NCI-H187 treated with DMSO at 0.1 percent for 48 hours (cell line): ENCODE measurements around the gene USP6.
"Not testable (repeated sequence)": the region's sequence is repeated elsewhere in the genome, so short reads cannot be mapped to it uniquely, and the experiment has no call there.

ENCODE experiments used
- DNase-seq: peaks from one replicate; lab custom pipeline; 2025; lab: John Stamatoyannopoulos, UW

The USP6 gene

DNA sequence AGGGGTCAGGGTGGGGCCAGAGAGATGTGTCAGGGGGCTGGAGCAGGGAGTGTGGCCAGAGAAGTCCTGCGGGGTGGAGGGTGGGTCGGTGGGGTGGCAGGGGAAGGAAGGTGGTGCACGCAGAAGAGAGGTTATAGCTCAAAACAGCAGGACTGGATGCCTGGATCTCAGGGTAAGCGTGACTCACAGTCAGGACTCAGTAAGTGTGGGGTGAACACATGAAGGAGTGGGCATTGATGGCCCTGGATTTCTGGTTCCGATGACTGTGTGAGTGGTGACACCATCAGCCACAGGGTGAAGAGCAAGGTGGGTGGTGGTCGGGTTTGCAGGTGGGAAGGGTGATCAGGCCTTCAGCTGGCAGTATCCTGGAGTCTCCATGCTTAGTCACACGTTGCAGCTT is 6.2 kb downstream of the USP6 start:
- DNase-seq: not testable (repeated sequence)

DNA sequence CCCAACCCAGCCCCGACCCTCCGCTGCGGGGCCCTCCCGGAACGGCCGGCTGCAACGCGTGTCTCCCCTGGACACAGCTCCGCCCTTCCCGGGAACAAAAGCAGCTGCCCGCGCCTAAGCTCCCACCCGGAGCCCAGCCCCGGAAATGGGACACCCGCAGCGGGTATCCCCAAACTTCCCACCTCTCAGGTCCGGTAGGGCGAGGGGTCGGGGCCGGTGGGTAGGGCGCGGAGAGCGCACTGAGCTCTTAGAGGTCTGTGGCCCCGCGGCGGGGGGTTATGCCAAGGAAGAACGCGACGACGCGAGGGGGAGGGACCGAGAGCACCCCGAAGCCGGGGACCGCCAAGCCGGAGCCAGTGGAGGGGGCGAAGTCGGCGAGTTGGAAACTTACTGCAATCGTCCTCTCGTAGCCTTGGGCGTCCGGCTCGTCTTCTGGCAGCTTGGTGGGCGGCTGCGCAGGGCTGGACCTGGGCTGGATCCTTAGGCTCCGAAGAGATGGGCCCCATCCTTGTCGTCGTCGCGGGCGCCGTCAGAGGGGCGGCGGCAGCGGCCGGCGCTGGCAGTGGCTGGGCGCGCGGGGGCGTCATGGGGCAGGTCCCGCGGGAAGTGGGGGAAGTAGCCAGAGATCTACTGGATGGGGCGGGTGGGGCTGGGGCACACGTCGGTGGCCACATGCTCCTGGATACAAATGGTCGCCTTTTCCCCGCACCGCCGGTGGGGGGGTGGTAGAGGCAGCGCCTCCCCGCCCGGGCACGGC is 6.9 kb downstream of the USP6 start:
- DNase-seq: no peak

DNA sequence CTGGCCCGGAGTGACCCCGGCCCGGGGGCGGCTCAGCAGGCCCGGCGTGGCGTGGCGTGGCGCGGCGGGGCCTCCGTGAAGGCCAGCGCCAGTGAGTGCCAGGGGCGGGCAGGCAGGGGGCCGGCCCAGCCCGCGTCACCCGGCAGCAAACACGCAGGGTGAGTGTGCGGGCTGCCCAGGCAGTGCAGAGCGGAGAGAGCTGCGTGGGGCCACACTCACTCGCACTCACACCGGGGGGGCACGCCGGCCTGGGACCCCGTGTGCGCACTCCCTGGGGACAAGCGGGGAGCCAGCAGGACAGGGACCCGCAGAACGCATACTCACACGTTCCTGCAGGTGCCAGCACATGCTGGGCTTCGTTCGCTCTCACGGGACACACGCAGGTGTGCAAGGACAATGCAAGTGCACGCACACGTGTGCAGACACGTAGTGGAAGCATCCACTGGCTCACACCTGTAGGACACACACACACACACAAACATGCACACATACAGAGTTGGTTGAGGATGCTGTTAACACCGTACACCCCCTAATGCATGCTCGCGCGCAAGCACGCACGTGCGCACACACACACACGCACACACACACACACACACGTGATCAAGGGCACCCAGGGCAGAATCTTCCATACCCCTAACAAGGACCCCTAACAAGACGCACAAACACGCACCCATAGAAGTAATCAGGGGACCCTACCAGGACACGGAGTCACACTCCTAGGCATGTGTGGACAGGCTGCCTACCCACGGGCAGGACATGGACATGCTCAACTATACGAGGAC is 7.7 kb downstream of the USP6 start:
- DNase-seq: no peak

DNA sequence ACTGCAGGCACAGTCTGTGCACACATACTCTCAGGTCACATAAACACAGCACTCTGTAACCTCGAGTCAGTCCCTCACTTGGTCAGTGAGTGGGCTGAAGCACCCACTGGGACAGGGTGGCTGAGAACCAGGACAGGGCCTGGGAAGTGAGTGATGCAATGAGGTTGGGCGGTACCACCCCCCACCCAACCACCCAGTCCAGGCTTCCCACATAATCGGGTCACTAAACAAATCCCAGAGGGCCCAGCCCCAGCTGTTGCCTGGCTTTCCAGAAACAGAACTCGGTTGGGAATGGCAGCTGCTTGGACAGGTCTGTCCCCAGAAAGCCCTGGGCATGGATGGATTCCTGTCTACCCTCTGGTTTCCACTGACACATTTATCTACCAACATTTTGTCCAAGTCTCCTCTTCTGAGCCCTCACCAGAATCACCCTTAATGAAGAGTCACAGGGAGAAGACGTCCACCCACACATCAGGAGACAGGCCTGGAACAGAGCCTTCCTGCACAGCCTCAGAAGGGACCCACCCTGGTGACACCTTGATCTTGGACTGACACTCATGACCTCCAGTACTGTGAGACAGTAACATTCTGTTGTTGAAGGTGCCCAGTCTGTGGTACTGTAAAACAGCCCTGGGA is 8.4 kb downstream of the USP6 start:
- not testable (repeated sequence) for DNase-seq

DNA sequence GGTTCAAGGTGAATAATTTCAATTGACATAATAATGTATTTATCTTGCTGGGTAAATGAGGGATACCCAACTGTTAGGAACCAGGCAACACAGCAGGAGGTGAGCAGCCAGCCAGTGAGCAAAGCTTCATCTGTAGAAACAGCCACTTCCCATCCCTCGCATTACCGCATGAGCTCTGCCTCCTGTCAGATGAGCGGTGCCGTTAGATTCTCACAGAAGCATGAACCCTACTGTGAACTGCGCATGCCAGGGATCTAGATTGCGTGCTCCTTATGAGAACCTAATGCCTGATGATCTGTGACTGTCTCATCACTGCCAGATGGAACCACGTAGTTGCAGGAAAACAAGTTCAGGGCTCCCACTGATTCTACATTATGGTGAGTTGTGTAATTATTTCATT is 9.1 kb downstream of the USP6 start:
- not testable (repeated sequence) for DNase-seq

DNA sequence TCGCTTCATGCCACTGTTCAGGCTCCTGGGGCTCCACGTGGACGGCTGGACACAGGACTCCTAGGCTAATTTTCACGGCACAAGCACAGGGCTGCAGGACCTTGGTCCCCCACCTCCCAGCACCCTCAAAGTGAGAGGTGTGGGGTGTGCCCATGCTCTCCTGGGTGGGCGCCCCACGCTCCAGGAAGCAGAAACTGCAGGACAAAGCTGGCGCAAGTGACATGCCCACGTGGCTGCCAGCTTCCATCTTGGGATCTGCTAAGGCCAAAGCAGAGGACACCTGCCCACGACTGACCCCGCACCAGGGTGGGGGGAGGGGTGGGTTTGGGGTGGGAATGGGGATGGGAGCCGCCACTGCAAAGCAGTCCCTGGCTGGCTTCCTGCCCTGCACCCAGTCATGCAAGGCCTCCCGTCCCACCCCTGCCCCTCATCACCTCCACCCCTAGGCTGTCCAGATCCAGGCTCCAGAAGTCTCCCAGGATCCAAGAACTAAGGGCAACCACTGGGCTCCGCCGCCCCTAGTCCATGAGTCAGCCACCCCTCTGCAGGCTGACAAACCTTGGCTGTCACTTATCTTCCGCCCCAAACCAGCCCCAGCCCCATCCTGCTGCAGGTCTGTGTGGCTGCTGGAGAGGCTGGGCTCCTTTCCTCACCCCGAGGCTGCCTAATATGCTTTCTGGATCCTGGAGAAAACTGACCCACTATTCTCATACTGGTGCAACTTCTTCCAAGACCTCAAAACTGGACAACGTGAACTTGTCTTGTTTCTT is 11.1 kb downstream of the USP6 start:
- no peak for DNase-seq

DNA sequence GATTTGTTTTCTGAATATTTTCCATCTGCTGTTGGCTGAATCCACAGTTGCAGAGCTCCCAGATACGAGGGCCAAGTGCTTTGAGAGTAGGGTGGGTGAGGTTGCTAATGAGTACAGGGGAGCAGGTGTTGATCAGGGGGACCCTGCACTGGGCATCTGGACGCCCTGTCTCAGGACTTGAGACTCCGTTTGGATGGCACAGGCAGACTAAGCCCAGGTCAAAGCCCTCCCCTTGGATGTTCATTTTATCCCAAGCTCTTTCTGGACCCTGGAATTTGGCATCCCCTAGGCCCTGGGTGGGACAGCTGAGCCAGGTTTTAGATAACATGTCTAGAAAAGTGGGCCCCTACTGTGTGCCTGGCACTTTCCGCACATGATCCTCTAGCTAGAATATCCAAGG is 12.1 kb downstream of the USP6 start:
- DNase-seq: no peak

DNA sequence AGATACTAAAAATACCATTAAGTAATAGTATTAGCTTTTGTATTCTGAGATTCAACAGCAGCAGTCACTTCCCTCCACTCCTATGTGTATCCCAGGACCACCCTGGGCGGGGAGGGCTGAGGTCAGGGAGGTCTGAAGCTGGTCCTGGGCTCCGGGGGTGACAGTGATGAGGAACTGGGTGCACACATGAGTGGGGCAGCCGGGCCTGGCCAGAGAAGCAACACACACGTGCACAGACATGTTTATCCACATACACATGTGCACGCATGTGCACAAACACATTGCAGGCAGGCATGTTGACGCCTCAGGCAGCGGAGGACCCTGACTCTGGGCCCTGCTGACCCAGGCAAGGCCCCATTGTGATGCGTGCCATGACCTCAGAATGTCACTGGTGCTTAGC is 12.6 kb downstream of the USP6 start:
- not testable (repeated sequence) for DNase-seq

DNA sequence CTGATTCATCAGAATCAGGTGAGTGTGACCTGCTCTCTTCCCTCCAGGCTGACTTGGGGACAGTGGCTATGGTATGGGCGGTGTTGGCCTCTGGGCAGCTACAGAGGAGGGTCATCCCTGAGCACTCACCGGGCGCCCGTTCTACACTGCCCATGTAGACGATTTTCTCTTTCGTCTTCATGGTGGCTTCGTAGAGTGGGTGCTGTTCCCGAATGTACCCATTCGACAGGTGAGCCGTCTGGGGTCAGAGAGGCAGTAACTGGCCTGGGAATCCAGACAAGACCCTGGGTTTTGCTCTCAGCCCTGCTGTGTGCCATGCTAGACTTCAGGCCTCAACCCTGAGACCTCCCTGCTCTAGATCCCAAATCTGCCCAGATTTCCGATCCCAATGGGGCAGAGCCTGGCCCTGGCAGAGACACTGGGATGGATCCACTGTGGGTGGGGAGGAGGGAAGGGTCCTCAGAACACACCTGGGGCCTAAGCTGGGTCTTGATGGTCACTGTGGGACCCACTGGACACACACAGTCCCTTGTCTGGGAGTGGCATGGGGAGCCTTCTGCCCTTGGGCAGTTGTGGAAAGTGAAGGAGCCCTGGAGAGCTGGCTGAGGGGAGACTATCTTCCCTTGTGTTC is 13.2 kb downstream of the USP6 start:
- DNase-seq: no peak

DNA sequence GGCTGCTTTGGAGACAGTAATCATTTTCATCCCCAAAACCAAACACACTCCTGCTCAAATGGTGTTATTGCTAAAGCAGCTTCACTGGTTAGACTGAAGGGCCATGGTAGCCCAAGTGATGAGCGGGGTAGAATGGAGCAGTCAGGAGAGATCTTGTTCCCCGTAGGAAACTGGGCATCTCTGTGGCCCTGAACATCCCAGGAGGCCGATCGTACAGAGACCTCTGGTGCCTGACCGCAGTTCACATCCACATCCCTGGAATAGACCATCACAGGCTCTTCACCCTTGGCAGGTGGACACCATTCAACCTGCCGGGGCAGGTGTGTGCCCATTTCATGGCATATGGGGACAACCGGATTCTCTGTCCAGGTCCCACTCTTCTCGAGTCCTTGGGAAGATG is 13.9 kb downstream of the USP6 start:
- not testable (repeated sequence) for DNase-seq

DNA sequence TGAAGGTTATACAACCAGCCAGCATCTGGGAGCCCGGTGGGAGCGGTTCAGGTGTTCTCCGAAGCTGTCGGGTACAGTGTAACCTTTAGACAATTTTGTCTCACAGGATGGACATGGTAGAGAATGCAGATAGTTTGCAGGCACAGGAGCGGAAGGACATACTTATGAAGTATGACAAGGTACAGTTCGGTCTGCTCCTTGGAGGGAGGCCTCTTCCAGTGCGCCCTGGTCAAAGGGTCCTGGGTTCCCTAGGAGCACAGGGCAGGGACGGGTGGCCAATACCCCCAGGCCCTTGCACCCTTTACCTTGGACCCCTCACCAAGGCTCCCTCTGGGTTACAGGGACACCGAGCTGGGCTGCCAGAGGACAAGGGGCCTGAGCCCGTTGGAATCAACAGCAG is 14.4 kb downstream of the USP6 start:
- not testable (repeated sequence) for DNase-seq

DNA sequence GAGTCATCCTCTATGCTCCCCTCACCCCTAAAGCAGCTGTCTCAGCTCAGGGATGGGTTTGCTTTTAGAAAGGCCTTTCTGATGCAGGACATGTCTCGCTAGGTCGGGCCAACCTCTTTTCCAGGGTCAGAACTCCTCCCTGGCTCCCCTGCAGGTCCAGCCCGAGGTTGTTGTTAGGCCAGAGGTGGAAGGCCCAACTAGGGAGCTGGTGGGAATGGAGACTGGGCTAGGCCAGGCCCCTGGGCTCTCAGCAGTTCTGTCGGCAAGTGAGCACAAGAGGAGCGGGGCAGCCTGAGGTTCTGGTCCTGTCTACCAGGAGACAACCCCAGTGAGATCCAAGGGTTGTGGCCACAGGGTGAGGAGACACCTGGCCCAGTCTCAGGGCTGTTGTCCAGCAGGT is 14.9 kb downstream of the USP6 start:
- not testable (repeated sequence) for DNase-seq

DNA sequence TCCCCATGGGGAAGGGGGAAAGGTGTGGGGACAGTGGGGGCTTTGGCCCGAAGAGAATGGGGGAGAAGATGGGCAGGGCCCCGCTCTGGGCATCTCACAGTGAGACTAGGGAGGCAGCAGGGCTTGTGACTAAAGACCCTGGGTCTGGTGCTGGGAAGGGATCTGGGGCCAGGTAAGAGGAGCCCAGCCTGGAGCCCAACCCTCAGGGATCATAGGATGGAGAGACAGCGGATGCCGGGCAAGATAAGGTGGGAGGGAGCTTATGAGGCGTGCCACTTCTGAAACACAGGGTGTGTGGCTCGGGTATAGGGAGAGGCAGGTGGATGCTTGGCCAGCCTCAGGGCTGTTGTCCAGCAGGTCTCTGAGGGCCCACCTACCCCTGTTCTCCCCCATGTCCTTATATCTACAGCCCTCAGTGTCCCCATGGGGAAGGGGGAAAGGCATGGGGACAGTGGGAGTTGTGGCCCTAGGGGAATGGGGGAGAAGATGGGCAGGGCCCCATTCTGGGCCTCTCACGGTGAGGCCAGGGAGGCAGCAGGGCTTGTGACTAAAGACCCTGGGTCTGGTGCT is 15.4 kb downstream of the USP6 start:
- no peak for DNase-seq

DNA sequence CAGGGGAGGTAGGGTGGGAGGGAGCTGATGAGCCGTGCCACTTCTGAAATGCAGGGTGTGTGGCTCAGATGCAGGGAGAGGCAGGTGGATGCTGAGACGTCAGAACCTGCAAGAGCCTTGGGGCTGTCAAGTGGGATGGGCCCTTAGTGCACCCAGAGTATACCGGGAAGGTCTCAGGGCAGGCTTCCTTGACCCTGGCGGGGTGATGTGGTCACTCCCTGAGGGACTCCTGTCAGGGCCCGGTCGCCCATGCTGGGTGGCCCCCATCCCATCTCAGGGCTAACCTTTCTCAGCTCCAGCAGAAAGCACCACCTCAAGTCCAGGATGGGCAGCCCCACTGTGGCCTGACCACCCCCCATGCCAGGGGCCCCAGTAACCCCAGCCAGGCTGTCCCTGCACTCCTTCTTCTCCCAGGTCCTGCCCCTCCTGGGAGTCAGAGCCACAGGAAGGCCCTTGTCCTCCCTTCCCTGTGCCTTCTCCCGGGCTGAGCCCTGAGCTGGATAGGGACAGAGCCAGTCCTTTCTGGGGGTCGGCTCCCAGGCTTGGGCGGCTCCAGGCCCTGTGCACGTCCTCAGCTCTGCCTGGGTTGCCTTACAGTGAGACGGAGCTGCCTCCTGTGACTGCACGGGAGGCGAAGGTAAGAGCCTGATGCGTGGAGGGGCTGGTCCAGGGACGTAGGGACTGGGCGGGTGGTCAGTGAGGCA is 16.1 kb downstream of the USP6 start:
- not testable (repeated sequence) for DNase-seq

DNA sequence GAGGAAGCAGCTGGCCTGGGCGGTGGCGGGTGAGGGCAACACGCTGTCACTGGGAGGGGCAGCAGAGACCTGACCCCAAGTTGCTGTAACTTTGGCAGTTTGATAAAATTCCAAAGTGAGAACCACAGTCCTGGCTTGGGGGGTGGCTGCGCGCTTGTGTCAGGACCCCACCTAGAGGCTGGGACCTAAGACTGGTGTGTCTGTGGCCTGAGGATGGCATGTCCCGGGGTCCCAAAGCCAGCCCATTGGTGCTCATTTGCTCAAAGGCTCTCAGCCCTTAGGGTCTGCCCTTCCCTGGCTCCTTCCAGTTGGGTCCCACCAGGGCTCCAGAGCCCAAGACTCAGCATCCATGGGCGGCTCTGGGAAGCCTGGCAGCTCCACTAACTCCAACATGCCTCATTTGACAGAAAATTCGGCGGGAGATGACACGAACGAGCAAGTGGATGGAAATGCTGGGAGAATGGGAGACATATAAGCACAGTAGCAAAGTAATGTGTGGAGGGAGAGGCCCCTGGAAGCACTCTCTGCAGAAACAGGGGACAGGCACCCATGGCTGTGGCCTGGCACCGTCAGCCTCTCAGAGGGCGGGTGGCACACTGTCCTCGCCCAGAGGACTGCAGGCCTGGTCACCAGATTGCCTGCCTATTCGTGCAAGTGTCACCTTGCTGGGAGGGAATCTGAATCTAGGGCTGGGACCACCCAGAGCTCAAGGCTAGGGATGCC is 16.8 kb downstream of the USP6 start:
- DNase-seq: not testable (repeated sequence)

DNA sequence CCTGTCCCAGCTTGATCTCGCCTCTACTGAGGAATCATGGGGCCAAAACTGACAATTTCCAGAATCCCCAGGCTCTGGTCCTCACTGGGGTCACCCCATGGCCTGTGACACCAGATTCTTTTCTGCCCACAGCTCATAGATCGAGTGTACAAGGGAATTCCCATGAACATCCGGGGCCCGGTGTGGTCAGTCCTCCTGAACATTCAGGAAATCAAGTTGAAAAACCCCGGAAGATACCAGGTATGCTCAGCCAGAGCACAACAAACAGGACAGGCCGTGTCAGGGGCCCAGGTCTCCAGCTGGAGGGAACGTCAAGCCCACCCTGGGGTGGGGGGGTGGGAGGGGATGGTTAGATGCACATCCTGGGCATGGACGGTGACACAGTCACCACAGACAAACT is 17.5 kb downstream of the USP6 start:
- no peak for DNase-seq

DNA sequence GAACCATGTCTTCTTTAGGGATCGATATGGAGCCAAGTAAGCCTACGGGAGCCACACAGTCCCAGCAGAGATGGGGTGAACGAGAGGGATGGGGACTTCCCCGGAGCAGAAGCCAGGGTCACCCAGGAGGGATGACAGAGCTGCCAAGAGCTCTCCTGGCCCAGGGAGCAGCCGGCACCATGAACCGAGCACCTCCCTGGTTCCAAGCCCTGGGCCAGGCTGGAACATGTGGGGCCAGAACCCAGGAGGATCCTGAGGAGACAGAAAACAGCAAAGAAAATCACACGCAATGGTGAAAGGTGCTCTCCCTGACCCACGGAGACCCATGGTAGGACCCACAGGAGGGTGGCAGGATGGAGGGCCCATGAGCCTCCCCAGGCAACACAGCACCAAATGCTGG is 18.1 kb downstream of the USP6 start:
- not testable (repeated sequence) for DNase-seq

DNA sequence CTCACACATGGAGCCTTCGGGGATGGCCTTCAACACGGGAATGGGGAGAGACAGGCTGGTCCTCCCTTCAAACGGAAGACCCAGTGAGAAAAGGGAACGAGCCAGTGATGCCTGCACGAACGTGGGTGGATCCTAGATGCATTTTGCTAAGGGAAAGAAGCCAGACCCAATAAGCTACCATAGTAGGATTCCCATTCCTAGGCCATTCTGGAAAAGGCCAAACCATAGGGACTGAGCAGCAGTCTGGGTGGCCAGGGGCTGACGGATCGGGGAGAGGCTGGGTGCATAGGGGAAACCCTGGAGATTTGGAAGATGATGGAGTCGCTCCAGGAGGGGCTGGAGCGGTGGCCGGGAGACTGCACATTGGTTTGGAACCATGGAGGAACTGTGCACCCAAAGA is 18.7 kb downstream of the USP6 start:
- not testable (repeated sequence) for DNase-seq

DNA sequence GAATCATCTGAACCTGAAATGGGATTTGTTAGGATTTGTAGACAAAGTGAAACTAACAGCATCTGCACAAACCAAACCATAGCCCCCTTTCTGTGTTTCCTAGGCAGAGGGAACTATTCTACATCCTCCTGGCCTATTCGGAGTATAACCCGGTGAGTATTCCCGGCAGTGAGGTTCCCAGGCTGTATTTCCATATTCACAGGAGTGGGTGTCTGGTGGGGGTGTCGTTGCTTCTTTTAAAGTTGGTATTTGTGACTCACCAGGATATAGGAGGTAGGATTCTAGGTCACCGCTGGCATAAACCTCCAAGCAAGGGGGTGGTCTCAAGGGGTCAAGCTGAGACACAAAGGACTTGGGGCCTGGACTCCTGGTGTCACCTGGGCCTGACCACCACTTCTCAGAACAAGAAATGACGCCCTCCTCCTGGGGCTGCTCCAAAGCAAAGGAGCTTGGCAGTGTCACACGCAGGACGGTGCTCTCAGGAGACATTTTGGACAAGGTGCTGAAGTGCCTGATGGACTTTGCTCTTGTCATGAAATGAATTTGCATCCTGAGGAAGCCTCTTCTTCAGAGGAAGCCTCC is 19.4 kb downstream of the USP6 start:
- not testable (repeated sequence) for DNase-seq
